Lung microvascular endothelial cell (primary cell): ENCODE data around the gene ASTN2. TPM values are rescaled to one million over a fixed set of nuclear protein-coding genes. Genes with fewer than 3 reads are reported as not detected.

Source experiments
- DNase-seq, 2 donors: peaks; one replicate each; pipeline versions ENCODE4 v3.0.0 to v3.0.0-alpha.2; 2010; ENCODE audit warnings: low read depth in 2 of 2
- total RNA-seq: library from RNA; depleted of rRNA; stranded (reverse); fragments of >200 nt; gene quantifications from 2 replicates; pipeline ENCODE4 v1.2.1, GENCODE V29; 2014

Gene ASTN2
- total RNA-seq, 1 donor from 2014 or later = 0.99 TPM

GRCh38 chr9:116964258-116964657, 450.6 kb downstream of the ASTN2 start:
- no peak for DNase-seq

DNA sequence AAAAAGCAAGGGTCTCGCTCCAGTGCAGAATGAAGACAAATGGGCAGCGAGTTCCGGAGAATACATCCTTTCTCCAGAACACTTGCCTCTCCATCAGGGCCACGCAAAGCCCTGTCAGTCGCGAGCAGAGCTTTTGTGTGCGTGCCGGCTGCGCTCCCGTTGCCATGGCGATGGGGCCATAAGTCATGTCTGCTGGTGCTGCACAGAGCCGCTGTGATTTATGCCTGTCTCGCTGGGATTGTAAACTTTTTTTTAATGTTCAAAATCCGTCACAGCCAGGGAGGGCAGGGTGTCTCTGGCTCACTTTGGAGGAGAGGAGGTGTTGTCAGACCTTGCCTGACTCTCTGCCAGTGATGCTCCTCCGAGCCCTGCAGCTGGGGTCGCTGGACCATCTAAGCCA, 455.0 kb downstream of the ASTN2 start:
- peak in 1 of 2 donors; percentile 3 for DNase-seq

DNA sequence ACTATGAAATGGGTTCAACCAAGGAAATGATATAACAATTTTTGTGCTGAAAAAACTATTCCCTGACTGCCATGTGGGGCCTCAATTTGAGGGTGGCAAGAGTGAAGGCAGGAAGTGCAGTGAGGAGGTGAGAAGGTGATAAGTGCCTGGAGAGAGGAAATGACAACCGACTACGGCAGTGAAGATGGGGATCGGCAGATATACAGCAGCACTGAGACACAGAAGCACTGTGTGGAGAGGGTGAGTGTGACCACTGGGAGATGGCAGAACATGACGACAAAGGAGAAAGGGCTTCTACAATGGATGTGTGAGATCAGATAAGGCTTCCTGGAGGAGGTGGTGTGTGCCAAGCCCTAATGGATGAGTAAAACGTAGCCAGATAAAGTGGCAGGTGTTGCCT, 456.0 kb downstream of the ASTN2 start:
- no peak for DNase-seq

DNA sequence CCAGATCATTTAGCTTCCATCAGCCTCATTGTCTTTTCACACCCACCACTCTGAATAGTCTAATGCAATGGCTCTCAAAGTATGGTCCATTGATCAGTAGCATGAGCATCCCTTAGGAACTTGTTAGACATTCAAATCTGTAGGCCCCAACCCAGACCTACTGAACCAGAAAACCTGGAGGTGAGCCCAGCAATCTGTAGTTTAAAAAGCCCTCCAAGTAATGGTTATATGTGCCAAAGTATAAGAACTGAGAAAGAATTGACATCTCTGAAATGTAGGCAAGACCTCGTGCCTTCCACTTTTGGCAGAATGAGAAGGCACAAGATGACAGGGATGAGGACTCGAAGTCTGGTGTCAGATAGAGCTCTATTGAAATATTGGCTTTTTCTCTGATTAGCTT, 460.1 kb downstream of the ASTN2 start:
- DNase-seq = no peak

DNA sequence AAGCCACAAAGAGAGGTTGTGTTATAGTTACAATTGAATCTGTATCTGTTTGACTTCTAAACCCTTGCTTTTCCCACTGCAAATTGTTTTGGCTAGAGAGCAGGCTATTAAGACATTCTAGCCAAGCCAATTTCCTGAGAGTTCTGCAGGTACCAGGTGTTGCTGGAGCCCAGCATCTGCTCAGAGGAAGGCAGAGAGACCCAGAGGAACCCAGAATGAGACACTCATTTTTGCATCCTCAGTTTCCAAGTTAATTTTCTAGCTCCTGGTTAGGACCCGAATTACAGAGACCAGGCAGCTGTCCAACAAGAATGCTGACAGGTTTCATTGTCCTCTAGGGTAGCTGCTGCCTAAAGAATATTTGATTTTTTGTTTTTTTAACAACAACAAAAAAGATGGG, 461.6 kb downstream of the ASTN2 start:
- DNase-seq = no peak

- no peak for DNase-seq
Observed at GRCh38 chr9:116952436-116952810, 462.4 kb downstream of the ASTN2 start.

DNA sequence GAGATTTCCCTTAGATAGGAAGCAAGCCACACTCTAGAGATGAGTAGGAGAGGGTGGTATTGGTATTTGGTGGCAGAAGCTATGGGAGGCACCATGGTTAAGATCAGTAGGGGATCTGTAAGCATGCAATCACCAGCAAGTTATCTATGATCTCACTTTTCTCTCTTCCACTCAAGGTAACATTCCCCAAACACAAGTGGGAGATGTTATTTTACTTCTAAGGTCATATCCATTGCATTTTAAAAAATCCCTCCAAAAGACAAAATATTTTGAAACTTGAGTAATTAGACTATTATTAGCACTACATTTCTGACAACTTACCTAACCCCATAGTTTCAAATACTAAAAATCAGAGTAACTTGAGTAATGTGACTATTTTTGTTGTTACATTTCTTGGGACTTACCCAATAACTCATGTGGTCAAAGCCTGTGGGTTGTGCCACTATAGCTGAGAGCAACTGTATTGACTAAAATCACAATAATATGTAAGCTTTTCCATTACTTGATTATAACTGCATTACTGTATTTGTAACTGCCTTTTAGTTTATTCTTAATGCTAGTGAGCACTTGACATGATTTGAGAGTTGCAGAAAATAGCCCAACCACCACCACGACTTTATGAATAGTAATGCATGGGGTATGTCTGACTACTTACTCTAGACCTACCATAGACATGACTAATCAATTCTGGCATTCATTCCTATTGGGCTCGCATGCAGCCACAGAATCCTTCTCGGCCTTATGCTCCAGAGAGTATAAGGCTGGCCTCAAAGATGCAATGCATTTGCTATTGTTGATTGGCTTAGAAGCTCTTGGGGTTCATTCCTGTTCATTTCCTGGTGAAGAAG, 463.0 kb downstream of the ASTN2 start:
- DNase-seq = no peak

- no peak for DNase-seq
Observed at GRCh38 chr9:116945817-116946216, 469.0 kb downstream of the ASTN2 start.

GRCh38 chr9:116944714-116945534, 469.9 kb downstream of the ASTN2 start:
- no peak for DNase-seq

DNA sequence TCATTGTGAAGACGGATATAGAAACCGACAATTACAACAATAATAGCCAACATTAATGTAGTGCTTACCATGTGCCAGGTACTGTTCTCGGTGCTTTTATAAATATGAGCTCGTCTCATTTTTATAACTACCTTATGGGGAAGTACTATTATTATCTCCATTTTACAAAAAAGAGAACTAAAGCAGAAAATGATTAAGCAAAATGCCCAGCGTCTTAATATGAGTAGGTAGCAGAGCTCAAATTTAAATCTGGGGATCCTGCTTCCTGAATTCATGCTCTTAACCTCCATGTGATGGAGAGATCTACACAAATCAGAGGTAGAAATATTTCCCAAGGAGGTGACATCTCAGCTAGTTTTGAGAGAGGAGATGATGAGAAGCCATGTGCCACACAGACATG, 470.9 kb downstream of the ASTN2 start:
- DNase-seq = no peak

DNA sequence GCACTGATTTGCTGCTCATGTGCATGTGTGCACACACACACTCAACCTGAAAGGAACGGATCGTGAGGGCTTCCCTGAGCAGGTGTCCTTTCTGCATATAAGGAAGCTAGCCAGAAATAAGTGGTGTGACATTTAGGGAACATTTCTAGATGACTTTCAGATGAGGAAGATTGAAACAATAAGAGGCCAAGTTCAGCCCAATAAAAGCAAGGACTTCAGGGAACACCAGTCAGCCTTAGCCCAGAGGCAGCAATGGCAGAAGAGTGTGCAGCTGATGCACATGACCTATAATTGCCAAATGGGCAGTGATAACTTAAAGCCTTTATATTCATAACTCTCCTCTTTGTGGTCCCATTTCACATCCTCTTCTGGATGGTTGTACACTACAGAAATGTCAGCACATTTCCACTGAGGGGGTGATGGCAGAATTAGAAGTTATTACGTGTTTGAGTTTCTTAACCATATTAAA, 472.2 kb downstream of the ASTN2 start:
- DNase-seq = no peak

DNA sequence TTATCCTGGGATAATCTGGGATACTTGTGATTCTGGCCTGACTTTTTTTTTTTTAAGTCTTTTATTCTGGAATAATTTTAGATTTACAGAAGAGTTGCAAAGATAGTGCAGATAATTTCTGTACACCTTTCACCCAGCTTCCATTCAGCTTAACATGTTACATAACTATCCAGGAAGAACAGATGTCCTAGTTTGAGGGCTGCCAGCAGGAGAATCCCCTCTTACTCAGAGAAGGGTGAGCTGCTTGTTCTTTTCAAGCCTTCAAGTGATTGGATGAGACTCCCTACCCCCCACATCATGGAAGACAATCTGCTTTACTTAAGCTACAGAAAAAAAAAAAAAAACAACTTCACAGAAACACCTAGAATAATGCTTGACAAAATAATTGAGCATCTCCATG, 473.6 kb downstream of the ASTN2 start:
- DNase-seq = no peak

DNA sequence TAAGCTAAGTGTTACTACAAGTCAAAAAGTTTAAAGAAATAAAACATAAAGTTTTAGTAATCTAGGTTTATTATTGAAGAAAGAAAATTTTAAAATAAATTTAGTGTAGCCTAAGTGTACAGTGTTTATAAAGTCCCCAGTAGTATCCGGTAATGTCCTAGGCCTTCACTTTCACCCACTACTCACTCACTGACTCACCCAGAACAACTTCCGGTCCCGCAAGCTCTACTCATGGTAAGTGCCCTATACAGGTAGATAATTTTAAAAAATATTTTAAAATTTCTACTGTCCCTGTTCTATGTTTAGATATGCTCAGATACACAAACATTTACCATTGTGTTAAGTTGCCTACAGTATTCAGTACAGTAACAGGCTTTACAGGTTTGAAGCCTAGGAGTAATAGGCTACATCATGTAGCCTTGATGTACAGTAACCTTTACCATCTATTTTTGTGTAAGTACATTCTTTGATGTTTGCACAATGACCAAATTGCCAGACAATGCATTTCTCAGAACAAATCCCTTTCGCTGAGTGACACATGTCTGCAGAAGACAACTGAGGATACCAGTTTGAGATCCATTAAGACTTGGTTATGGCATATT, 474.1 kb downstream of the ASTN2 start:
- DNase-seq = no peak

- DNase-seq = no peak
Observed at GRCh38 chr9:116939614-116940013, 475.2 kb downstream of the ASTN2 start.

DNA sequence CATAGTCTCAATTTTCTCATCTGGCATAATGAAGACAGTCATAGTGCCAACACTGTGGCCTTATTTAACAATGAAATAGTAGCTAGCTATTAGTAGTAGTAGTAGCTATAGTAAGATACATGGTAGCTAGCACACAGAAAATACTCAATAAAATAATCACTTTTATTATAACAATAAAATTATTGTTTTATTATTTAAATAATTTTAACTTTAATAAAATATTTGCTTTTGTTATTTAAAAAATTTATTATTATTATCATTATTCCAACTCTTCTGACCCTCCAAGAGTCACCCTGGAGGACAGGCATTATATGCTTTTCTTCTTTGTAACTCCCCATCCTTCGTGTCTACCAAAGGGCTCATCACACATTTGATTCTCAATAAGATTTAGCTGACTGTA, 475.7 kb downstream of the ASTN2 start:
- DNase-seq = no peak

GRCh38 chr9:116937361-116937760, 477.5 kb downstream of the ASTN2 start:
- no peak for DNase-seq

DNA sequence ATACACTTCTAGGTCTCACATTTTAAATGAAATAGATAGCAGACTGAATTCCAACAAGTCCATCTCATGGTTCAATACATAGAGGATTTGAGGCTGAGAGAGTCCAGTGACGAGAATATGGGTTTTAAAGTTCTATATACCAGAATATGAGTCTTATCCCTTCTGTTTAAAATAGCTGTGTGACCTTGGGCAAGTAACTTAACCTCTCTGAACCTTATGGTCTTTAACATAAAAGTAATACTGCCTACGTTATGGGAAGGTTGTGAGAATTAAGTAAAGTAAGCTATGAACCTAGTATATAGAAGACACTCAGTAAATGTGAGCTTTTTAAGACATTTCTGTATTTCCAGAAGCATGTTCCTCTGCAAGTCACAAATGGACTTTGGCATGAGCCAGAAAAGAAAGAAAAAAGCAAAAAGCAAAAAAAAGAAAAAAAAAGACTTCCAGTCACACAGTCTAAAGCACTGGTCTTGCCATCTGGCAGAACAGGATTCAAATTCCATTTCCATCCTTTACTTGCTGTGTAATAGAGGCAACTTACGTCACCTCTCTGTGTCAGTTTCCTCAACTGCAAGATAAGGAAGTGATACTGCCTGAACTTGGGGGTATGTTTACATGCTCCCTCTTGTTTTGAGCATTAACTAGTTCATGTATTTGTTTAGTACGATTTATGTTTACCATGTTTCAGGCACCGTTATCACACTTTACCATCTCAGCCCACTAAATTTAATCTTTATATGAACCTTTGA, 479.5 kb downstream of the ASTN2 start:
- DNase-seq = no peak

DNA sequence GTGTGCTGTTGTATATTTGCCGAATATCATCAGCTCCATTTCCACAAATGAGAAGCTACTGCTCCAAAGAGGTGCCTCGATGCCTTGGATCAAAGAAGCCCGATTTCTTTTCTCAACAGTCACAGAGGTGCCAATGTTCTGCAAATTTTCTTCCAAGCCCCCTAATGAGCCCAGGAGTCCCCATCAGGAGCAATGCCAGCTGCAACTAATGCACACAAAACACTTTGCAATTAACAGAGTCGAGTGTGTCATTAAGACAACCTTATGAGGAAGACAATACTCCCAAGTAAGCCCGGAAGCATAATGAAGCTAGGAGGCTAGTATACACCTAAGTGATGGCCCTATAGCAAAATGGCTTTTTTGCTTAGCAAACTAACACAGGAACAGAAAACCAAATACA, 480.7 kb downstream of the ASTN2 start:
- no peak for DNase-seq

GRCh38 chr9:116933251-116933650, 481.6 kb downstream of the ASTN2 start:
- no peak for DNase-seq

GRCh38 chr9:116929621-116930020, 485.2 kb downstream of the ASTN2 start:
- no peak for DNase-seq

GRCh38 chr9:116928884-116929283, 486.0 kb downstream of the ASTN2 start:
- no peak for DNase-seq

GRCh38 chr9:116928289-116928688, 486.6 kb downstream of the ASTN2 start:
- no peak for DNase-seq
